KMS-11 (cell line): ENCODE results near the gene KRTAP10-10.

Source experiments
- H2AFZ ChIP-seq: fragments of 200-600 bp; sonication (generic); 2 replicates; pipeline ENCODE4 v1.6.1; 2016; ENCODE audit warnings: antibody characterized with exemption, mixed run types, low read depth
- H3K27ac ChIP-seq: fragments of 200-600 bp; sonication (generic); 2 replicates; pipeline ENCODE4 v1.6.1; 2016; ENCODE audit warnings: mild to moderate bottlenecking, mixed run types
- H3K27me3 ChIP-seq: fragments of 200-600 bp; sonication (generic); 2 replicates; pipeline ENCODE4 v1.6.1; 2017; ENCODE audit warnings: mild to moderate bottlenecking, low read depth, mixed run types, moderate library complexity; ENCODE audit not compliant: insufficient read depth
- H3K36me3 ChIP-seq: fragments of 200-600 bp; sonication (generic); 2 replicates; pipeline ENCODE4 v1.6.1; 2017; ENCODE audit warnings: mild to moderate bottlenecking, mixed run types; ENCODE audit not compliant: insufficient read depth
- H3K4me1 ChIP-seq: fragments of 200-600 bp; sonication (generic); 2 replicates; pipeline ENCODE4 v1.6.1; 2016; ENCODE audit warnings: mild to moderate bottlenecking, low read depth, mixed run types; ENCODE audit not compliant: poor library complexity, severe bottlenecking
- H3K4me2 ChIP-seq: fragments of 200-600 bp; sonication (generic); 2 replicates; pipeline ENCODE4 v1.7.0; 2016; ENCODE audit warnings: mild to moderate bottlenecking, mixed run types
- H3K4me3 ChIP-seq: fragments of 200-600 bp; sonication (generic); IDR thresholded peaks from 2 replicates; pipeline ENCODE4 v1.6.1; 2017; ENCODE audit warnings: low read depth, low read length, mixed read lengths; ENCODE audit not compliant: insufficient read depth
- H3K79me2 ChIP-seq: fragments of 200-600 bp; sonication (generic); 2 replicates; pipeline ENCODE4 v1.6.1; 2016; ENCODE audit warnings: low read depth, mixed run types; ENCODE audit not compliant: insufficient read depth
- H3K9ac ChIP-seq: fragments of 200-600 bp; sonication (generic); 2 replicates; pipeline ENCODE4 v1.6.1; 2016; ENCODE audit warnings: mild to moderate bottlenecking, mixed run types
- H4K20me1 ChIP-seq: fragments of 200-600 bp; sonication (generic); 2 replicates; pipeline ENCODE4 v1.6.1; 2016; ENCODE audit warnings: mild to moderate bottlenecking, mixed run types; ENCODE audit not compliant: insufficient read depth
- CTCF ChIP-seq: fragments of 200-600 bp; sonication (generic); conservative IDR thresholded peaks from 2 replicates; pipeline ENCODE4 v1.6.1; 2017; ENCODE audit warnings: low read depth, mild to moderate bottlenecking, antibody characterized with exemption, low read length, moderate library complexity, mixed read lengths

Gene KRTAP10-10

GRCh38 chr21:44612669-44613229, 24.4 kb upstream of the KRTAP10-10 start:
- no peak overlapping the region for H3K4me2 ChIP-seq
- no peak overlapping the region for H3K27ac ChIP-seq
- H3K9ac ChIP-seq = no peak overlapping the region
- no peak overlapping the region for H3K4me3 ChIP-seq
- H3K27me3 ChIP-seq = peaks cover 22% of the 10 kb centered on the region
- H3K79me2 ChIP-seq = no peaks in the 10 kb centered on the region
- TF ChIP-seq CTCF = no peak
- no peaks in the 10 kb centered on the region for H3K4me1 ChIP-seq
- no peaks in the 10 kb centered on the region for H3K36me3 ChIP-seq
- no peaks in the 10 kb centered on the region for H4K20me1 ChIP-seq
- H2AFZ ChIP-seq = no peak overlapping the region

- Histone ChIP-seq H3K9ac (no peak overlapping the region), H2AFZ (no peak overlapping the region), H3K4me3 (no peak overlapping the region), H3K4me1 (no peaks in the 10 kb centered on the region), H3K36me3 (no peaks in the 10 kb centered on the region), H4K20me1 (no peaks in the 10 kb centered on the region), H3K27me3 (peaks cover 24% of the 10 kb centered on the region), H3K79me2 (no peaks in the 10 kb centered on the region), H3K4me2 (no peak overlapping the region), H3K27ac (no peak overlapping the region)
- TF ChIP-seq CTCF = no peak
Observed at GRCh38 chr21:44613386-44614155, 23.6 kb upstream of the KRTAP10-10 start.

GRCh38 chr21:44614161-44614631, 23.0 kb upstream of the KRTAP10-10 start:
- TF ChIP-seq CTCF = no peak

GRCh38 chr21:44614961-44615391, 22.2 kb upstream of the KRTAP10-10 start:
- Histone ChIP-seq H3K4me2 (no peak overlapping the region), H3K36me3 (no peaks in the 10 kb centered on the region), H2AFZ (no peak overlapping the region), H3K27me3 (peaks cover 30% of the 10 kb centered on the region), H3K4me3 (no peak overlapping the region), H3K4me1 (no peaks in the 10 kb centered on the region), H4K20me1 (no peaks in the 10 kb centered on the region), H3K9ac (no peak overlapping the region), H3K27ac (no peak overlapping the region), H3K79me2 (no peaks in the 10 kb centered on the region)
- TF ChIP-seq CTCF = no peak

More at GRCh38 chr21:44614161-44614631, 23.0 kb upstream of the KRTAP10-10 start:
- Histone ChIP-seq H3K4me2 (no peak overlapping the region), H3K9ac (no peak overlapping the region), H3K79me2 (no peaks in the 10 kb centered on the region), H3K4me3 (no peak overlapping the region), H2AFZ (no peak overlapping the region), H3K27ac (no peak overlapping the region), H4K20me1 (no peaks in the 10 kb centered on the region), H3K27me3 (peaks cover 30% of the 10 kb centered on the region), H3K36me3 (no peaks in the 10 kb centered on the region), H3K4me1 (no peaks in the 10 kb centered on the region)
